ENCODE results near the gene IFIT2. TPM values are rescaled to one million over a fixed set of nuclear protein-coding genes. Genes with fewer than 3 reads are reported as not detected.
A peak's percentile ranks its signal among the peaks of the same experiment; 100 is the strongest.

IFIT2 gene
- total RNA-seq, 3 donors from 2014 or later (not counting 1 experiment from before 2014, with no cell fraction given) = 21.8 to 103 (median 34.9) TPM

DNA sequence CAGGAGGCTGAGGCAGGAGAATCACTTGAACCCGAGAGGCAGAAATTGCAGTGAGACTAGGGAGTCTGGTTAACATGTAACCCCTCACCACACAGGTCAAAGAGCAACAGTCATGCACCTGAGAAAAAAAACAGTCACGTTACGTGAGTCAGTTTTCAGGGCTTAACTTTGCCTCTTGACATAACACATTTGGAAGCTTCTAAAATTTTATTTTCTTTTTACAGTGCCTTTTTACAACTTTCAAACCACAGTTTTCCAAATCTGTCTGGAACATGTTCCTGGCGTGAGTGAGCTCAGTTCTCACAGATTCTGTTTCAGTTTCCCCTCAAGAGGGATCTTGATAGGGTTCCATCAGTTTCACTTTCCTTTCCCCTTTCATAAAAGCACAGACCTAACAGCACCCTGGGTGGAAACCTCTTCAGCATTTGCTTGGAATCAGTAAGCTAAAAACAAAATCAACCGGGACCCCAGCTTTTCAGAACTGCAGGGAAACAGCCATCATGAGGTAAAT lies 30.3 kb downstream of the IFIT2 start:
- H3K9me3 Mint-ChIP-seq = no peaks in the 10 kb centered on the region
- WGBS (ENCODE audit: insufficient coverage) = 3% methylated on average over 5 of the region's 5 CpGs
- H3K4me1 Mint-ChIP-seq = peaks cover 63 to 68% of the 10 kb centered on the region in 2 donors
- Histone ChIP-seq H3K27me3 (ENCODE audit: control insufficient read depth, insufficient read depth, low read length) (peaks cover 14% of the 10 kb centered on the region), H3K4me3 (ENCODE audit: low read length) (peak overlapping the region; percentile 36), H3K9me3 (ENCODE audit: control insufficient read depth, insufficient read depth, low read length) (no peaks in the 10 kb centered on the region), H3K27ac (ENCODE audit: low read length) (peak overlapping the region; percentile 74), H3K36me3 (ENCODE audit: control insufficient read depth, insufficient read depth, low read length) (no peaks in the 10 kb centered on the region), H3K4me1 (ENCODE audit: control insufficient read depth, insufficient read depth, low read length) (peaks cover 54% of the 10 kb centered on the region)
- intact Hi-C loops (cut with micrococcal nuclease) = loop anchor here (1.0 kb wide), 1 partner anchor 82 kb away; the partner anchor contains the start of gene IFIT5
- H3K4me3 Mint-ChIP-seq = peak overlapping the region; percentile 90
- H3K36me3 Mint-ChIP-seq = peaks cover 6% of the 10 kb centered on the region
- DNase-seq (peak in 1 of 2 donors; percentile 81), ATAC-seq (peak; percentile 41 to 62 (median 58))
- peaks cover 0 to 10% of the 10 kb centered on the region in 2 donors for H3K27me3 Mint-ChIP-seq (ENCODE audit: low read depth in 2 of 2)
- peak overlapping the region; percentile 92 to 96 for H3K27ac Mint-ChIP-seq
- TF ChIP-seq, protein P1, sequence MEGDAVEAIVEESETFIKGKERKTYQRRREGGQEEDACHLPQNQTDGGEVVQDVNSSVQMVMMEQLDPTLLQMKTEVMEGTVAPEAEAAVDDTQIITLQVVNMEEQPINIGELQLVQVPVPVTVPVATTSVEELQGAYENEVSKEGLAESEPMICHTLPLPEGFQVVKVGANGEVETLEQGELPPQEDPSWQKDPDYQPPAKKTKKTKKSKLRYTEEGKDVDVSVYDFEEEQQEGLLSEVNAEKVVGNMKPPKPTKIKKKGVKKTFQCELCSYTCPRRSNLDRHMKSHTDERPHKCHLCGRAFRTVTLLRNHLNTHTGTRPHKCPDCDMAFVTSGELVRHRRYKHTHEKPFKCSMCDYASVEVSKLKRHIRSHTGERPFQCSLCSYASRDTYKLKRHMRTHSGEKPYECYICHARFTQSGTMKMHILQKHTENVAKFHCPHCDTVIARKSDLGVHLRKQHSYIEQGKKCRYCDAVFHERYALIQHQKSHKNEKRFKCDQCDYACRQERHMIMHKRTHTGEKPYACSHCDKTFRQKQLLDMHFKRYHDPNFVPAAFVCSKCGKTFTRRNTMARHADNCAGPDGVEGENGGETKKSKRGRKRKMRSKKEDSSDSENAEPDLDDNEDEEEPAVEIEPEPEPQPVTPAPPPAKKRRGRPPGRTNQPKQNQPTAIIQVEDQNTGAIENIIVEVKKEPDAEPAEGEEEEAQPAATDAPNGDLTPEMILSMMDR (IDR thresholded peaks at IDR 0.05) = no peak

DNA sequence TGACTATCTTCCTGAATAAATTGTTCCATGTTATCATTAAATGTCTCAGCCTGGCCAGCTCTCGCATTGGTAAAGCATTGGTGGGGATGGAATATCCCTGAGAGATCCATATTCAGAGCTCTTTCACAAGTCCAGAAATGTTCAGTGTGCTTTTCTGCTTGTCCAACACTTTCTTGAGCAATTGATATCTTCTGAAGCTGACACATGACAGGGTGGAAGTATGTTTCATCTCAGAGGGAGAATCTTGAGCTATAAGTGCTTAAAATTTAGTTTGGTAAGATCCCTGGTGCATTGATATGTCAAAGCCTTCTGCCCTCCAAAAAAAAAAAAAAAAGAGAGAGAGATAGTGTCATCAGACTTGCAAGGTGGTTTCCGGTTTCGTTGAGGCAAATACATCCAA lies 33.4 kb downstream of the IFIT2 start:
- Mint-ChIP-seq H3K27ac (peak overlapping the region; percentile 70 to 96), H3K27me3 (ENCODE audit: low read depth in 2 of 2) (peaks cover 7 to 25% of the 10 kb centered on the region in 2 donors), H3K36me3 (peaks cover 23% of the 10 kb centered on the region), H3K9me3 (no peaks in the 10 kb centered on the region), H3K4me1 (peaks cover 35 to 45% of the 10 kb centered on the region in 2 donors), H3K4me3 (no peak overlapping the region)
- H3K36me3 ChIP-seq (ENCODE audit: control insufficient read depth, insufficient read depth, low read length) = peaks cover 3% of the 10 kb centered on the region
- WGBS (ENCODE audit: insufficient coverage) = 97% methylated on average over 3 of the region's 3 CpGs
- peaks cover 16% of the 10 kb centered on the region for H3K27me3 ChIP-seq (ENCODE audit: control insufficient read depth, insufficient read depth, low read length)
- peaks cover 40% of the 10 kb centered on the region for H3K4me1 ChIP-seq (ENCODE audit: control insufficient read depth, insufficient read depth, low read length)
- intact Hi-C loops (cut with micrococcal nuclease) = no loop called here
- H3K27ac ChIP-seq (ENCODE audit: low read length) = no peak overlapping the region
- TF ChIP-seq, protein P1 (IDR thresholded peaks at IDR 0.05) = no peak
- DNase-seq = peak in 1 of 2 donors; percentile 42
- H3K9me3 ChIP-seq (ENCODE audit: control insufficient read depth, insufficient read depth, low read length) = no peaks in the 10 kb centered on the region
- no peak overlapping the region for H3K4me3 ChIP-seq (ENCODE audit: low read length)
- ATAC-seq = no peak

DNA sequence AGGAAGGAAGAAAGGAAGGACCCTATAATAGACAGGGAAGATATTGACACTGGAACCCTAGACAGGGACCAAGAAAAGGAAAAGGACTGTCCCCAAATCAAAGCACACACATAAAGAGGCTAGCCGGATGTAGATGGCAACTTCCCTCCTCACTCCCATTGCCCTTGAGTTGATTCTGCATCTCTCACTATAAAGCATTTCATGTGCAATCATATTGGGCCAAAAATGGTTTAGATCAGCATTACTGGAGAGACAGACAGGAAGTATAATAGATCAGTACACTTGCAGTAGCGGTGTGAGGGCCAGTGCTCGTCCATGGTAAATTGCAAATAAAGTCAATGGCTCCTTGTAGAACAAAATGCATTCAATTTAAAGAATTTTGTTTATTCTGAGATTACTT lies 34.4 kb downstream of the IFIT2 start:
- H3K4me1 Mint-ChIP-seq = peaks cover 28 to 36% of the 10 kb centered on the region in 2 donors
- TF ChIP-seq, protein P1 (IDR thresholded peaks at IDR 0.05) = no peak
- H3K27me3 Mint-ChIP-seq (ENCODE audit: low read depth in 2 of 2) = peaks cover 7 to 25% of the 10 kb centered on the region in 2 donors
- ATAC-seq (no peak), DNase-seq (no peak)
- peaks cover 23% of the 10 kb centered on the region for H3K36me3 Mint-ChIP-seq
- Histone ChIP-seq H3K4me3 (ENCODE audit: low read length) (no peak overlapping the region), H3K36me3 (ENCODE audit: control insufficient read depth, insufficient read depth, low read length) (peaks cover 3% of the 10 kb centered on the region), H3K27me3 (ENCODE audit: control insufficient read depth, insufficient read depth, low read length) (peaks cover 12% of the 10 kb centered on the region), H3K27ac (ENCODE audit: low read length) (no peak overlapping the region), H3K4me1 (ENCODE audit: control insufficient read depth, insufficient read depth, low read length) (peaks cover 38% of the 10 kb centered on the region), H3K9me3 (ENCODE audit: control insufficient read depth, insufficient read depth, low read length) (no peaks in the 10 kb centered on the region)
- no peak overlapping the region for H3K4me3 Mint-ChIP-seq
- peak overlapping the region in 1 of 2 donors; percentile 13 for H3K27ac Mint-ChIP-seq
- no peaks in the 10 kb centered on the region for H3K9me3 Mint-ChIP-seq
- intact Hi-C loops (cut with micrococcal nuclease) = no loop called here
- 100% methylated on average over 2 of the region's 3 CpGs for WGBS (ENCODE audit: insufficient coverage)

DNA sequence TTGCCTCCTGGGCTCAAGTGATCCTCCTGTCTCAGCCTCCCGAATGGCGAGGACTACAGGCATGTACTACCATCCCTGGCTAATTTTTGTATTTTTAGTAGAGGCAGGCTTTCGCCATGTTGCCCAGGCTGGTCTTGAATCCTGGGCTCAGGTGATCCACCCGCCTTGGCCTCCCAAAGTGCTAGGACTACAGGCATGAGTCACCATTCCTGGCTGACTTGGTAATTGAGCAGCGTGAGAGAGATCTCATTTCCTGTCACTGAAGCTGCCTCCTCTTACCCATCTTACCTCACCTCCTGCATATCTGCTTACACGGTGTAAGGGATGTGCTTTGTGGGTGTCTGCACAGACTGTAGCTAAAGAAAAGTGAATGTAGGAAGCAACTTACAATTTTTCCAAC lies 35.6 kb downstream of the IFIT2 start:
- peaks cover 26 to 31% of the 10 kb centered on the region in 2 donors for H3K4me1 Mint-ChIP-seq
- H3K4me3 Mint-ChIP-seq = no peak overlapping the region
- no peak for ATAC-seq
- TF ChIP-seq, protein P1 (IDR thresholded peaks at IDR 0.05) = no peak
- peaks cover 23% of the 10 kb centered on the region for H3K36me3 Mint-ChIP-seq
- no peak overlapping the region for H3K27ac Mint-ChIP-seq
- Histone ChIP-seq H3K27me3 (ENCODE audit: control insufficient read depth, insufficient read depth, low read length) (peaks cover 12% of the 10 kb centered on the region), H3K4me3 (ENCODE audit: low read length) (no peak overlapping the region), H3K36me3 (ENCODE audit: control insufficient read depth, insufficient read depth, low read length) (peaks cover 3% of the 10 kb centered on the region), H3K27ac (ENCODE audit: low read length) (no peak overlapping the region), H3K4me1 (ENCODE audit: control insufficient read depth, insufficient read depth, low read length) (peaks cover 27% of the 10 kb centered on the region), H3K9me3 (ENCODE audit: control insufficient read depth, insufficient read depth, low read length) (no peaks in the 10 kb centered on the region)
- peak in 1 of 2 donors; percentile 62 for DNase-seq
- H3K9me3 Mint-ChIP-seq = no peaks in the 10 kb centered on the region
- 89% methylated on average over 4 of the region's 6 CpGs for WGBS (ENCODE audit: insufficient coverage)
- H3K27me3 Mint-ChIP-seq (ENCODE audit: low read depth in 2 of 2) = peaks cover 7 to 27% of the 10 kb centered on the region in 2 donors
- intact Hi-C loops (cut with micrococcal nuclease) = no loop called here

Measured in natural killer cell (primary cell).